NB4 (cell line): ENCODE results near the gene PPP1R9A.

Experiments used
- MYC ChIP-seq: IDR thresholded peaks from 2 replicates; pipeline ENCODE4 v1.6.1; 2011; ENCODE audit warnings: low read depth, low read length
- POLR2A ChIP-seq: IDR thresholded peaks from 2 replicates; pipeline ENCODE4 v1.6.1; 2011; ENCODE audit warnings: mild to moderate bottlenecking; ENCODE audit not compliant: insufficient read length; ENCODE audit errors: extremely low read depth
- TF ChIP-seq, protein P1 (sequence below): IDR thresholded peaks from one replicate; pipeline ENCODE4 v1.5.1; 2012; ENCODE audit warnings: low read depth, low read length

DNA sequence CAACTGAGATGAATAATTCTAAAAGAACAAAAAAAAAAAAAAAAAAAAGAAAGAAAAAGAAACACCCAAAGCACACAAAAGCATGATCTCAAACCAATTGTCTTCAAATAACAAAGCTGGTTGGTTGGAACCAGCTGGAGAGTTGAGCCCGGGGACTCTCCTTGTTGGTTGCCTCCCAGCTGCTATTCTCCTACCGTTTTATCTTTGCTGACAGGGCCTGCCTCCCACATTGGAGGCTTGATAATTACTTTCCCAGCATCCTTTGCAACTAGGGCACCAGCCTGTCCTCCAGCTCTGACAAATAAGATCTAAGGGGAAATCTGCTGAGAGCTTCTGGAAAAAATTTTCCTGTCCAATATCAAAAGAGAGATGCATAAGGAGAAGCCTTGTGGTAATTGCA is 410.2 kb downstream of the PPP1R9A start:
- TF ChIP-seq, protein P1, sequence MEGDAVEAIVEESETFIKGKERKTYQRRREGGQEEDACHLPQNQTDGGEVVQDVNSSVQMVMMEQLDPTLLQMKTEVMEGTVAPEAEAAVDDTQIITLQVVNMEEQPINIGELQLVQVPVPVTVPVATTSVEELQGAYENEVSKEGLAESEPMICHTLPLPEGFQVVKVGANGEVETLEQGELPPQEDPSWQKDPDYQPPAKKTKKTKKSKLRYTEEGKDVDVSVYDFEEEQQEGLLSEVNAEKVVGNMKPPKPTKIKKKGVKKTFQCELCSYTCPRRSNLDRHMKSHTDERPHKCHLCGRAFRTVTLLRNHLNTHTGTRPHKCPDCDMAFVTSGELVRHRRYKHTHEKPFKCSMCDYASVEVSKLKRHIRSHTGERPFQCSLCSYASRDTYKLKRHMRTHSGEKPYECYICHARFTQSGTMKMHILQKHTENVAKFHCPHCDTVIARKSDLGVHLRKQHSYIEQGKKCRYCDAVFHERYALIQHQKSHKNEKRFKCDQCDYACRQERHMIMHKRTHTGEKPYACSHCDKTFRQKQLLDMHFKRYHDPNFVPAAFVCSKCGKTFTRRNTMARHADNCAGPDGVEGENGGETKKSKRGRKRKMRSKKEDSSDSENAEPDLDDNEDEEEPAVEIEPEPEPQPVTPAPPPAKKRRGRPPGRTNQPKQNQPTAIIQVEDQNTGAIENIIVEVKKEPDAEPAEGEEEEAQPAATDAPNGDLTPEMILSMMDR = no peak
- TF ChIP-seq POLR2A (no peak), MYC (no peak)
